WTC11 (cell line): ENCODE data around the gene CHRNG. TPM values are rescaled to one million over a fixed set of nuclear protein-coding genes. Genes with fewer than 3 reads are reported as not detected.

Experiments used
- ATAC-seq: fragments of 200-7000 bp; cut with Tn5 transposase; 2 replicates; pipeline ENCODE4 v1.10.0; 2021; ENCODE audit warnings: mild to moderate bottlenecking, moderate library complexity
- CTCF ChIA-PET: fragments of 300-600 bp; sonication (Branson Sonifier 250); formaldehyde crosslinking; loops from one replicate; lab custom pipeline; 2021; ENCODE audit warnings: antibody characterized with exemption; lab: Charles Lee
- POLR2A ChIA-PET: fragments of 350-600 bp; sonication (Branson Sonifier 250); formaldehyde crosslinking; loops from one replicate; lab custom pipeline; 2021; ENCODE audit warnings: antibody characterized with exemption; lab: Charles Lee
- DNase-seq: peaks from one replicate; pipeline ENCODE4 v3.0.0; 2021; ENCODE audit warnings: low spot score
- H3K27ac Mint-ChIP-seq: 2 replicates; pipeline ENCODE4 v1.8.0; 2021; ENCODE audit warnings: mixed read lengths
- H3K27me3 Mint-ChIP-seq: 2 replicates; pipeline ENCODE4 v1.8.0; 2021; ENCODE audit warnings: low read depth, mild to moderate bottlenecking, moderate library complexity, mixed read lengths
- H3K36me3 Mint-ChIP-seq: 2 replicates; pipeline ENCODE4 v1.8.0; 2021; ENCODE audit warnings: mixed read lengths
- H3K4me1 Mint-ChIP-seq: 2 replicates; pipeline ENCODE4 v1.8.0; 2022; ENCODE audit warnings: mixed read lengths
- H3K4me3 Mint-ChIP-seq: 2 replicates; pipeline ENCODE4 v1.8.0; 2021; ENCODE audit warnings: mild to moderate bottlenecking, moderate library complexity, mixed read lengths
- H3K9me3 Mint-ChIP-seq: 2 replicates; pipeline ENCODE4 v1.8.0; 2021; ENCODE audit warnings: mixed read lengths
- AFF4 ChIP-seq: sonication (generic); formaldehyde crosslinking; IDR thresholded peaks from 2 replicates; pipeline ENCODE4 v1.8.1; 2023; ENCODE audit warnings: mild to moderate bottlenecking, missing genetic modification reagents, borderline replicate concordance
- ATF1 ChIP-seq: sonication (generic); formaldehyde crosslinking; IDR thresholded peaks from 2 replicates; pipeline ENCODE4 v1.8.1; 2023; ENCODE audit warnings: mild to moderate bottlenecking, moderate library complexity, missing genetic modification reagents
- CBFB ChIP-seq: sonication (generic); formaldehyde crosslinking; IDR thresholded peaks from 2 replicates; pipeline ENCODE4 v1.8.1; 2022; ENCODE audit warnings: mild to moderate bottlenecking, low read depth, missing genetic modification reagents
- CTCF ChIP-seq: fragments of 200-600 bp; IDR thresholded peaks from 2 replicates; pipeline ENCODE4 v1.8.0; 2022; ENCODE audit warnings: antibody characterized with exemption
- E2F5 ChIP-seq: sonication (generic); formaldehyde crosslinking; IDR thresholded peaks from 2 replicates; pipeline ENCODE4 v1.8.1; 2022; ENCODE audit warnings: mild to moderate bottlenecking, moderate library complexity, missing genetic modification reagents
- ELF4 ChIP-seq: sonication (generic); formaldehyde crosslinking; IDR thresholded peaks from 2 replicates; pipeline ENCODE4 v1.8.1; 2022; ENCODE audit warnings: low read depth, mild to moderate bottlenecking, moderate library complexity, missing genetic modification reagents
- ETV6 ChIP-seq: sonication (generic); formaldehyde crosslinking; IDR thresholded peaks from 2 replicates; pipeline ENCODE4 v1.8.1; 2022; ENCODE audit warnings: mild to moderate bottlenecking, missing genetic modification reagents
- FOXJ3 ChIP-seq: sonication (generic); formaldehyde crosslinking; IDR thresholded peaks from 2 replicates; pipeline ENCODE4 v1.9.0; 2021; ENCODE audit warnings: missing genetic modification reagents, mild to moderate bottlenecking, borderline replicate concordance
- JAZF1 ChIP-seq: fragments of 250-450 bp; sonication (Bioruptor Pico); IDR thresholded peaks from 2 replicates; pipeline ENCODE4 v1.9.0; 2021; ENCODE audit warnings: moderate library complexity, mild to moderate bottlenecking, inconsistent platforms
- MAX ChIP-seq: sonication (generic); formaldehyde crosslinking; IDR thresholded peaks from 2 replicates; pipeline ENCODE4 v1.8.0; 2022; ENCODE audit warnings: mild to moderate bottlenecking, missing genetic modification reagents
- NFYB ChIP-seq: sonication (generic); formaldehyde crosslinking; conservative IDR thresholded peaks from 2 replicates; pipeline ENCODE4 v1.8.0; 2022; ENCODE audit warnings: low read depth, missing genetic modification reagents
- OVOL2 ChIP-seq: fragments of 250-450 bp; sonication (Bioruptor Pico); IDR thresholded peaks from 2 replicates; pipeline ENCODE4 v1.9.0; 2021; ENCODE audit warnings: mild to moderate bottlenecking, borderline replicate concordance
- SMAD3 ChIP-seq: sonication (generic); formaldehyde crosslinking; IDR thresholded peaks from 2 replicates; pipeline ENCODE4 v1.8.0; 2022; ENCODE audit warnings: missing genetic modification reagents, mild to moderate bottlenecking, borderline replicate concordance
- SOX15 ChIP-seq: fragments of 250-450 bp; sonication (Bioruptor Pico); IDR thresholded peaks from 2 replicates; pipeline ENCODE4 v1.9.0; 2021; ENCODE audit warnings: mild to moderate bottlenecking
- TCF7 ChIP-seq: sonication (generic); formaldehyde crosslinking; IDR thresholded peaks from 2 replicates; pipeline ENCODE4 v1.8.0; 2022; ENCODE audit warnings: mild to moderate bottlenecking, low read depth, missing genetic modification reagents, moderate library complexity
- TP53 ChIP-seq: sonication (generic); formaldehyde crosslinking; IDR thresholded peaks from 2 replicates; pipeline ENCODE4 v1.8.1; 2023; ENCODE audit warnings: mild to moderate bottlenecking, missing genetic modification reagents
- ZNF219 ChIP-seq: sonication (generic); formaldehyde crosslinking; IDR thresholded peaks from 2 replicates; pipeline ENCODE4 v1.8.0; 2023; ENCODE audit warnings: missing genetic modification reagents, mild to moderate bottlenecking, borderline replicate concordance
- ZNF263 ChIP-seq: sonication (generic); formaldehyde crosslinking; IDR thresholded peaks from 2 replicates; pipeline ENCODE4 v1.8.1; 2022; ENCODE audit warnings: low read depth, mild to moderate bottlenecking, moderate library complexity, missing genetic modification reagents
- ZNF281 ChIP-seq: sonication (generic); formaldehyde crosslinking; IDR thresholded peaks from 2 replicates; pipeline ENCODE4 v1.8.0; 2023; ENCODE audit warnings: mild to moderate bottlenecking, missing genetic modification reagents
- ZNF317 ChIP-seq: sonication (generic); formaldehyde crosslinking; IDR thresholded peaks from 2 replicates; pipeline ENCODE4 v1.8.1; 2023; ENCODE audit warnings: low read depth, mild to moderate bottlenecking, moderate library complexity, missing genetic modification reagents, borderline replicate concordance
- ZNF532 ChIP-seq: fragments of 250-450 bp; sonication (Bioruptor Pico); IDR thresholded peaks from 2 replicates; pipeline ENCODE4 v1.9.0; 2021; ENCODE audit warnings: mild to moderate bottlenecking, borderline replicate concordance
- total RNA-seq: library from RNA; stranded (reverse); gene quantifications from 3 replicates; pipeline ENCODE4 v1.2.3, GENCODE V29; 2021

The CHRNG gene
- total RNA-seq, 1 experiment from 2014 or later, result 0.20 TPM

GRCh38 chr2:232530626-232531260 lies 8.7 kb upstream of the CHRNG start:
- Mint-ChIP-seq H3K4me1 (peaks cover 11% of the 10 kb centered on the region), H3K36me3 (no peaks in the 10 kb centered on the region), H3K27ac (no peak overlapping the region; the same call in 1 of the 2 replicates), H3K27me3 (peaks cover 13% of the 10 kb centered on the region), H3K4me3 (no peak overlapping the region), H3K9me3 (no peaks in the 10 kb centered on the region)
- TF ChIP-seq ZNF532, result no peak
- TF ChIP-seq CTCF, result no peak
- no peak for TF ChIP-seq FOXJ3 (CRISPR knock-in tag)
- no peak for TF ChIP-seq ZNF317 (CRISPR knock-in tag)
- TF ChIP-seq ZNF281, result no peak
- TF ChIP-seq SMAD3 (CRISPR knock-in tag), result no peak
- no peak for TF ChIP-seq JAZF1 (CRISPR knock-in tag)
- no peak for TF ChIP-seq CBFB
- TF ChIP-seq E2F5 (CRISPR knock-in tag), result no peak
- TF ChIP-seq OVOL2, result no peak
- no peak for TF ChIP-seq NFYB (CRISPR knock-in tag)
- TF ChIP-seq TCF7, result no peak
- POLR2A ChIA-PET, result no interaction called here
- ATAC-seq, result no peak
- CTCF ChIA-PET, result interaction anchor here (0.9 to 4.5 kb wide), 4 partner anchors 8 to 16 kb away, joined by 3 to 36 read pairs (median 3); partner anchors contain the start of gene PRSS56
- DNase-seq, result peak; percentile 7

GRCh38 chr2:232532419-232532818 lies 7.1 kb upstream of the CHRNG start:
- no peak overlapping the region for H3K4me3 Mint-ChIP-seq
- peaks cover 12% of the 10 kb centered on the region for H3K4me1 Mint-ChIP-seq
- H3K36me3 Mint-ChIP-seq, result peaks cover 4% of the 10 kb centered on the region; the same call in 1 of the 2 replicates
- POLR2A ChIA-PET, result interaction anchor here (0.6 to 0.7 kb wide), 2 partner anchors 113 to 833 kb away, joined by 3 read pairs; no protein-coding TSS in a partner anchor
- DNase-seq (no peak), ATAC-seq (no peak)
- H3K27ac Mint-ChIP-seq, result no peak overlapping the region
- CTCF ChIA-PET, result interaction anchor here (0.6 to 4.5 kb wide), 4 partner anchors 10 to 609 kb away, joined by 3 to 36 read pairs (median 4); no protein-coding TSS in a partner anchor
- peaks cover 19% of the 10 kb centered on the region for H3K27me3 Mint-ChIP-seq
- H3K9me3 Mint-ChIP-seq, result peaks cover 11% of the 10 kb centered on the region
- no peak for TF ChIP-seq ATF1 (CRISPR knock-in tag)
- no peak for TF ChIP-seq ELF4 (CRISPR knock-in tag)
- no peak for TF ChIP-seq TP53 (CRISPR knock-in tag)
- TF ChIP-seq AFF4, result no peak
- TF ChIP-seq ETV6 (CRISPR knock-in tag), result no peak
- no peak for TF ChIP-seq SOX15 (CRISPR knock-in tag)
- no peak for TF ChIP-seq ZNF263 (CRISPR knock-in tag)
- TF ChIP-seq MAX, result no peak
- TF ChIP-seq ZNF219 (CRISPR knock-in tag), result no peak
